ENCODE data around the gene ADGRE1. TPM values are rescaled to one million over a fixed set of nuclear protein-coding genes. Genes with fewer than 3 reads are reported as not detected.

ADGRE1 gene
- total RNA-seq, 1 donor from 2014 or later = not detected

GRCh38 chr19:6947745-6948144 lies 60.4 kb downstream of the ADGRE1 start:
- no peak for DNase-seq (ENCODE audit: low read depth)
- Histone ChIP-seq H3K27me3 (ENCODE audit: control insufficient read depth, insufficient read depth, low read length) (no peaks in the 10 kb centered on the region), H3K4me3 (ENCODE audit: low read depth, low read length) (no peak overlapping the region), H3K36me3 (ENCODE audit: control insufficient read depth, insufficient read depth, low read length) (no peaks in the 10 kb centered on the region)
- TF ChIP-seq CTCF (IDR thresholded peaks at IDR 0.05; ENCODE audit: insufficient read depth, low read length, poor library complexity, severe bottlenecking) = no peak

- TF ChIP-seq CTCF (IDR thresholded peaks at IDR 0.05; ENCODE audit: insufficient read depth, low read length, poor library complexity, severe bottlenecking) = no peak
- H3K36me3 ChIP-seq (ENCODE audit: control insufficient read depth, insufficient read depth, low read length) = no peaks in the 10 kb centered on the region
- no peaks in the 10 kb centered on the region for H3K27me3 ChIP-seq (ENCODE audit: control insufficient read depth, insufficient read depth, low read length)
- no peak for DNase-seq (ENCODE audit: low read depth)
- H3K4me3 ChIP-seq (ENCODE audit: low read depth, low read length) = no peak overlapping the region
Observed at GRCh38 chr19:6948884-6949283, 61.5 kb downstream of the ADGRE1 start.

- TF ChIP-seq CTCF (IDR thresholded peaks at IDR 0.05; ENCODE audit: insufficient read depth, low read length, poor library complexity, severe bottlenecking) = no peak
- no peaks in the 10 kb centered on the region for H3K27me3 ChIP-seq (ENCODE audit: control insufficient read depth, insufficient read depth, low read length)
Observed at GRCh38 chr19:6952956-6953355, 65.6 kb downstream of the ADGRE1 start.

GRCh38 chr19:6955082-6955481 lies 67.7 kb downstream of the ADGRE1 start:
- no peak for TF ChIP-seq CTCF (IDR thresholded peaks at IDR 0.05; ENCODE audit: insufficient read depth, low read length, poor library complexity, severe bottlenecking)
- Histone ChIP-seq H3K4me3 (ENCODE audit: low read depth, low read length) (no peak overlapping the region), H3K36me3 (ENCODE audit: control insufficient read depth, insufficient read depth, low read length) (no peaks in the 10 kb centered on the region), H3K27me3 (ENCODE audit: control insufficient read depth, insufficient read depth, low read length) (no peaks in the 10 kb centered on the region)
- DNase-seq (ENCODE audit: low read depth) = no peak

More at GRCh38 chr19:6952956-6953355, 65.6 kb downstream of the ADGRE1 start:
- Histone ChIP-seq H3K4me3 (ENCODE audit: low read depth, low read length) (no peak overlapping the region), H3K36me3 (ENCODE audit: control insufficient read depth, insufficient read depth, low read length) (no peaks in the 10 kb centered on the region)
- no peak for DNase-seq (ENCODE audit: low read depth)

- Histone ChIP-seq H3K4me3 (ENCODE audit: low read depth, low read length) (no peak overlapping the region), H3K36me3 (ENCODE audit: control insufficient read depth, insufficient read depth, low read length) (no peaks in the 10 kb centered on the region), H3K27me3 (ENCODE audit: control insufficient read depth, insufficient read depth, low read length) (no peaks in the 10 kb centered on the region)
- TF ChIP-seq CTCF (IDR thresholded peaks at IDR 0.05; ENCODE audit: insufficient read depth, low read length, poor library complexity, severe bottlenecking) = no peak
- DNase-seq (ENCODE audit: low read depth) = no peak
Observed at GRCh38 chr19:6956573-6956972, 69.2 kb downstream of the ADGRE1 start.

GRCh38 chr19:6958791-6959190 lies 71.4 kb downstream of the ADGRE1 start:
- TF ChIP-seq CTCF (IDR thresholded peaks at IDR 0.05; ENCODE audit: insufficient read depth, low read length, poor library complexity, severe bottlenecking) = no peak
- Histone ChIP-seq H3K4me3 (ENCODE audit: low read depth, low read length) (no peak overlapping the region), H3K27me3 (ENCODE audit: control insufficient read depth, insufficient read depth, low read length) (no peaks in the 10 kb centered on the region), H3K36me3 (ENCODE audit: control insufficient read depth, insufficient read depth, low read length) (no peaks in the 10 kb centered on the region)
- no peak for DNase-seq (ENCODE audit: low read depth)
